Smooth muscle cell (in vitro differentiated cells): ENCODE measurements around the gene OIT3. TPM values are rescaled to one million over a fixed set of nuclear protein-coding genes. Genes with fewer than 3 reads are reported as not detected.

Source experiments
- DNase-seq: peaks from one replicate; lab custom pipeline; 2025; ENCODE audit not compliant: unreplicated experiment; lab: John Stamatoyannopoulos, UW
- H2AFZ ChIP-seq: fragments of 200-600 bp; sonication (generic); 2 replicates; pipeline ENCODE4 v1.6.0; 2016; ENCODE audit warnings: antibody characterized with exemption, low read depth, mild to moderate bottlenecking
- H3F3A ChIP-seq: fragments of 200-600 bp; sonication (generic); 2 replicates; pipeline ENCODE4 v1.6.0; 2017; ENCODE audit warnings: antibody characterized with exemption, low read depth
- H3K27ac ChIP-seq: fragments of 200-600 bp; sonication (generic); 2 replicates; pipeline ENCODE4 v1.5.1; 2016; ENCODE audit warnings: low read depth, mild to moderate bottlenecking
- H3K27me3 ChIP-seq: fragments of 200-600 bp; sonication (generic); 2 replicates; pipeline ENCODE4 v1.6.1; 2016; ENCODE audit warnings: low read depth, mild to moderate bottlenecking
- H3K36me3 ChIP-seq: fragments of 200-600 bp; sonication (generic); 2 replicates; pipeline ENCODE4 v1.5.1; 2016; ENCODE audit warnings: low read depth
- H3K4me1 ChIP-seq: fragments of 200-600 bp; sonication (generic); 2 replicates; pipeline ENCODE4 v1.5.1; 2016; ENCODE audit warnings: low read depth
- H3K4me2 ChIP-seq: fragments of 200-600 bp; sonication (generic); 2 replicates; pipeline ENCODE4 v1.6.0; 2016; ENCODE audit warnings: mild to moderate bottlenecking
- H3K4me3 ChIP-seq: fragments of 200-600 bp; sonication (generic); 2 replicates; pipeline ENCODE4 v1.5.1; 2016; ENCODE audit warnings: mild to moderate bottlenecking
- H3K79me2 ChIP-seq: fragments of 200-600 bp; sonication (generic); 2 replicates; pipeline ENCODE4 v1.6.0; 2016; ENCODE audit warnings: low read depth, mild to moderate bottlenecking
- H3K9ac ChIP-seq: fragments of 200-600 bp; sonication (generic); 2 replicates; pipeline ENCODE4 v1.6.0; 2016; ENCODE audit warnings: low read depth
- H3K9me3 ChIP-seq: fragments of 200-600 bp; sonication (generic); replicated peaks from 2 replicates; pipeline ENCODE4 v1.5.1; 2016; ENCODE audit warnings: low read depth
- H4K20me1 ChIP-seq: fragments of 200-600 bp; sonication (generic); 2 replicates; pipeline ENCODE4 v1.6.0; 2016; ENCODE audit warnings: low read depth
- WGBS: methylation state at CpG from one replicate; pipeline ENCODE4 v1.1.7; 2016; ENCODE audit warnings: low lambda C conversion rate; 5-methylcytosine and 5-hydroxymethylcytosine counted together
- polyA plus RNA-seq: library from polyadenylated mRNA; unstranded; fragments of >200 nt; fragmentation: Nextera tagmentation; extraction: Ambion mirVana; gene quantifications from 2 replicates; pipeline ENCODE4 v1.2.1, GENCODE V29; 2016
- total RNA-seq: library from RNA; depleted of rRNA; stranded (reverse); fragments of >200 nt; gene quantifications from 2 replicates; pipeline ENCODE4 v1.2.3, GENCODE V29; 2014
- TF ChIP-seq, protein P1 (sequence below): fragments of 200-600 bp; sonication (generic); IDR thresholded peaks from 2 replicates; pipeline ENCODE4 v1.5.1; 2017; ENCODE audit warnings: borderline replicate concordance, mild to moderate bottlenecking, antibody characterized with exemption; ENCODE audit not compliant: insufficient read depth, poor library complexity, severe bottlenecking

Gene OIT3
- total and polyA plus RNA-seq, 2 experiments from 2014 or later: 0.08 TPM; not detected in 1

DNA sequence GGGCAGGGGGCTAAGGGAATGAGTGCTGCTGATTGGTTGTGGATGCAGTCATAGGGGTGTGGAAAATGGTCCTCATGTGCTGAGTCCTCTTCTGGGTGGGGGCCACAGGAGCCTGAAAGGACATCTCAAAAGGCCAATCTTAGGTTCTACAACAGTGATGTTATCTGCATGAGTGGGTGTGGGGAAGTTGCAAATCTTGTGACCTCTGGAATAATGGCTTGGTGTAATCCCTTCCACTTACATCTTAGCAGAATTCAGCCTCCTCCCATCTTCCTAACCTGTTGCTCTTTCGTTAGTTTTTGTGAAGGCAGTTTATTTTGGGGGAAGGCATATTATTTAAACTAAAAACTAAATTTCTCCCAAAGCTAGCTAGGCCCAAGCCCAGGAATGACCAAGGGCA lies 42.0 kb upstream of the OIT3 start:
- Histone ChIP-seq H3K27me3 (no peaks in the 10 kb centered on the region), H2AFZ (no peak overlapping the region), H3K4me3 (no peak overlapping the region), H3K79me2 (no peaks in the 10 kb centered on the region), H3K9ac (no peak overlapping the region), H3K36me3 (no peaks in the 10 kb centered on the region), H3K4me2 (no peak overlapping the region), H3K27ac (no peak overlapping the region), H3K9me3 (no peaks in the 10 kb centered on the region), H3F3A (no peaks in the 10 kb centered on the region), H3K4me1 (no peaks in the 10 kb centered on the region), H4K20me1 (no peaks in the 10 kb centered on the region)
- WGBS: 95% methylated on average over 1 of the region's 1 CpG
- no peak for DNase-seq
- TF ChIP-seq, protein P1, sequence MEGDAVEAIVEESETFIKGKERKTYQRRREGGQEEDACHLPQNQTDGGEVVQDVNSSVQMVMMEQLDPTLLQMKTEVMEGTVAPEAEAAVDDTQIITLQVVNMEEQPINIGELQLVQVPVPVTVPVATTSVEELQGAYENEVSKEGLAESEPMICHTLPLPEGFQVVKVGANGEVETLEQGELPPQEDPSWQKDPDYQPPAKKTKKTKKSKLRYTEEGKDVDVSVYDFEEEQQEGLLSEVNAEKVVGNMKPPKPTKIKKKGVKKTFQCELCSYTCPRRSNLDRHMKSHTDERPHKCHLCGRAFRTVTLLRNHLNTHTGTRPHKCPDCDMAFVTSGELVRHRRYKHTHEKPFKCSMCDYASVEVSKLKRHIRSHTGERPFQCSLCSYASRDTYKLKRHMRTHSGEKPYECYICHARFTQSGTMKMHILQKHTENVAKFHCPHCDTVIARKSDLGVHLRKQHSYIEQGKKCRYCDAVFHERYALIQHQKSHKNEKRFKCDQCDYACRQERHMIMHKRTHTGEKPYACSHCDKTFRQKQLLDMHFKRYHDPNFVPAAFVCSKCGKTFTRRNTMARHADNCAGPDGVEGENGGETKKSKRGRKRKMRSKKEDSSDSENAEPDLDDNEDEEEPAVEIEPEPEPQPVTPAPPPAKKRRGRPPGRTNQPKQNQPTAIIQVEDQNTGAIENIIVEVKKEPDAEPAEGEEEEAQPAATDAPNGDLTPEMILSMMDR: no peak

DNA sequence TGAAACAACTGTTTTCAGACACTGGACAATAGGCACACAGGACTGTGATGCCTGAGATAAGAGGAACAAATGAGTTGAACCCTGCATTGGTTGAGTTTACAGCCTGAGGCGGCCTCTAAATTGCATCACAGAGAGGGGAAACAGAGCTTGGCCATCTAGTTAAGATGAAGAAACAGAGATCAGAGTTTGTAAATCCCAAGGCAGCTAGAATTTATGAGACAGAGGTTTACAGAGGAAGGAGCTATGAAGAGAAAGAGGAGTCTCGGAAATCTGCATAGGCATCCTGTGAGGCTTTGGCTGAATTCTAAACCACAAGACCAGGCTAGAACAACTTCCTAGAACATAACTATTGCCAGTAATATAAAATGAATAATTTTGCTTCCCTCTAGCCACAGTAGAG lies 41.0 kb upstream of the OIT3 start:
- WGBS: 56% methylated on average over 2 of the region's 2 CpGs

DNA sequence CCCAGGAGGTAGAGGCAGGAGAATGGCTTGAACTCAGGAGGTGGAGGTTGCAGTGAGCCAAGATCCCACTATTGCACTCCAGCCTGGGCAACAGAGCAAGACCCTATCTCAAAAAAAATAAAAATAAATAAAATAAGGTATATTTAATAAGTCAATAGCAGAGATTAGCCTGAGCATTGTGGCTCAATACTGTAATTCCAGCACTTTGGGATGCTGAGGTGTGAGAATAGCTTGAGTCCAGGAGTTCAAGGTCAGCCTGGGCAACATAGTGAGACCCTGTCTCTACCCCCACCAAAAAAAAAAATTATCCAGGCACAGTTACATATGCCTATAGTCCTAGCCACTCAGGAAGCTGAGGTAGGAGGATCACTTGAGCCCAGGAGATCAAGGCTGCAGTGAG lies 38.4 kb upstream of the OIT3 start:
- Histone ChIP-seq H3K79me2 (no peaks in the 10 kb centered on the region), H3K27ac (no peak overlapping the region), H3K4me2 (no peak overlapping the region), H2AFZ (no peak overlapping the region), H3K9me3 (no peaks in the 10 kb centered on the region), H3K27me3 (no peaks in the 10 kb centered on the region), H3K4me3 (no peak overlapping the region), H3F3A (no peaks in the 10 kb centered on the region), H3K4me1 (no peaks in the 10 kb centered on the region), H3K9ac (no peak overlapping the region), H4K20me1 (no peaks in the 10 kb centered on the region), H3K36me3 (no peaks in the 10 kb centered on the region)
- DNase-seq: no peak
- TF ChIP-seq, protein P1: no peak

More for the DNA sequence above, 41.0 kb upstream of the OIT3 start:
- H3K27ac ChIP-seq: no peak overlapping the region
- no peak overlapping the region for H3K4me2 ChIP-seq
- H3K79me2 ChIP-seq: no peaks in the 10 kb centered on the region
- no peaks in the 10 kb centered on the region for H3K27me3 ChIP-seq
- H4K20me1 ChIP-seq: no peaks in the 10 kb centered on the region
- H3K9me3 ChIP-seq: no peaks in the 10 kb centered on the region
- no peaks in the 10 kb centered on the region for H3K36me3 ChIP-seq
- no peak overlapping the region for H2AFZ ChIP-seq
- DNase-seq: no peak
- H3F3A ChIP-seq: no peaks in the 10 kb centered on the region
- H3K4me3 ChIP-seq: no peak overlapping the region
- no peaks in the 10 kb centered on the region for H3K4me1 ChIP-seq
- no peak overlapping the region for H3K9ac ChIP-seq
- TF ChIP-seq, protein P1: no peak

DNA sequence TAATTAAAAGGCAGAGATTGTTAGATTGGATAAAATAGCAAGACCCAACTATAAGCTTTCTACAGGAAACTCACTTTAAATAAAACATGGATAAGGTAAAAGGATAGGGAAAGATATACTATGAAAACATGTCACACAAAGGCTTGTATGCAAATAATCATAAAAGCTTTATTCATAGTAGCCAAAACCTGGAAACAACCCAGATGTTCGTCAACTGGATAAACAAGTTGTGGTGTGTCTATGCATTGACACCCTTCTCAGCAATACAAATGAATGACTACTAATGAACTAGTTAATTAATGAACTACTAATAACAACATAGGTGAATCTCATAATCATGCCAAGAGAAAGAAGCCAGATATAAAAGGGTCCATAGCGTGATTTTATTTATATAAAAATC lies 37.7 kb upstream of the OIT3 start:
- WGBS: 95% methylated on average over 2 of the region's 2 CpGs
- no peak for DNase-seq
- no peak overlapping the region for H2AFZ ChIP-seq
- no peaks in the 10 kb centered on the region for H3K79me2 ChIP-seq
- H3K9me3 ChIP-seq: no peaks in the 10 kb centered on the region
- H3K4me2 ChIP-seq: no peak overlapping the region
- H3K4me1 ChIP-seq: no peaks in the 10 kb centered on the region
- H3K9ac ChIP-seq: no peak overlapping the region
- no peaks in the 10 kb centered on the region for H4K20me1 ChIP-seq
- TF ChIP-seq, protein P1: no peak
- H3K4me3 ChIP-seq: no peak overlapping the region
- H3K36me3 ChIP-seq: no peaks in the 10 kb centered on the region
- H3K27me3 ChIP-seq: no peaks in the 10 kb centered on the region
- H3F3A ChIP-seq: no peaks in the 10 kb centered on the region
- no peak overlapping the region for H3K27ac ChIP-seq
